Activated CD4-positive, alpha-beta T cell treated with anti-CD3 and anti-CD28 coated beads, Interleukin-2, Interleukin-4, amounts not matched to agents 100 ng/mL and 50 ng/mL, durations not matched to agents 16 hours and 8 hours (primary cell): ENCODE measurements around the gene AMIGO2.
"Not testable (repeated sequence)": the region's sequence is repeated elsewhere in the genome, so short reads cannot be mapped to it uniquely, and the experiment has no call there.

Source experiments
- DNase-seq: peaks from one replicate; pipeline ENCODE4 v3.0.0-alpha.2; 2020; ENCODE audit warnings: low spot score

AMIGO2 gene, protein sequence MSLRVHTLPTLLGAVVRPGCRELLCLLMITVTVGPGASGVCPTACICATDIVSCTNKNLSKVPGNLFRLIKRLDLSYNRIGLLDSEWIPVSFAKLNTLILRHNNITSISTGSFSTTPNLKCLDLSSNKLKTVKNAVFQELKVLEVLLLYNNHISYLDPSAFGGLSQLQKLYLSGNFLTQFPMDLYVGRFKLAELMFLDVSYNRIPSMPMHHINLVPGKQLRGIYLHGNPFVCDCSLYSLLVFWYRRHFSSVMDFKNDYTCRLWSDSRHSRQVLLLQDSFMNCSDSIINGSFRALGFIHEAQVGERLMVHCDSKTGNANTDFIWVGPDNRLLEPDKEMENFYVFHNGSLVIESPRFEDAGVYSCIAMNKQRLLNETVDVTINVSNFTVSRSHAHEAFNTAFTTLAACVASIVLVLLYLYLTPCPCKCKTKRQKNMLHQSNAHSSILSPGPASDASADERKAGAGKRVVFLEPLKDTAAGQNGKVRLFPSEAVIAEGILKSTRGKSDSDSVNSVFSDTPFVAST

DNA sequence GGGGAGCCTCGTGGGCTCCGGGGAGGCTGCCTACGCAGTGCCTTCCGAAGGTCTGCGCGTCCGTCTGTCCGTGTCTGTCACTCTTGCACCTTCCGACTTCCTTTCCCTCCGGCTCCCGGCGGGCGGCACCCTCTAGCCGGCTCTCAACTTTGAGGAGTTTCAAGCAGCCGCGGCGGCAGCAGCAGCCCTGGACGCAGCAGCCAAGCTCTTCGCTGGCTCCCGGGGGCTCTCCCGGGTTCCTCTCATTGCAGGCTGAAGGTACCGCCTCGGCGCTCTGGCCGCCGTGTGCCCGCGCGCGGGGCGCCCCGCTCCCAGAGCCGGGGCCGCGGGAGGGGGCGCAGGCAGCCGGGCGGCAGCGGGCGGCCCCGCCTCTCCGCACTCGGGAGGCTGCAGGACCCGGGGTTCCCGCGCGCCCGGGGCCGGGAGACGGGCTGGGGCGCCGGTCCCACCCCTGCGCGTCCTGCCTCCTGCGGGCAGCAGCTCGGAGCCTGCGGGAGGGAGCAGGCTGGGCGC, at the start of gene AMIGO2, which contains the start of gene PCED1B:
Gene AMIGO2, minus strand, starts transcription at position 492 of the 513 bp plus-strand sequence. CDS start 957 bp downstream, outside the sequence.
Gene PCED1B, plus strand, starts transcription at position 154 of the 513 bp plus-strand sequence. CDS start 155,443 bp downstream, outside the sequence.
- DNase-seq: peak; percentile 74

GRCh38 chr12:47126246-47126645, 46.5 kb upstream of the AMIGO2 start:
- DNase-seq: no peak

GRCh38 chr12:47124451-47124850, 44.7 kb upstream of the AMIGO2 start:
- no peak for DNase-seq

- no peak for DNase-seq
These were observed 44.0 kb upstream of the AMIGO2 start for GRCh38 chr12:47123730-47124129.

DNA sequence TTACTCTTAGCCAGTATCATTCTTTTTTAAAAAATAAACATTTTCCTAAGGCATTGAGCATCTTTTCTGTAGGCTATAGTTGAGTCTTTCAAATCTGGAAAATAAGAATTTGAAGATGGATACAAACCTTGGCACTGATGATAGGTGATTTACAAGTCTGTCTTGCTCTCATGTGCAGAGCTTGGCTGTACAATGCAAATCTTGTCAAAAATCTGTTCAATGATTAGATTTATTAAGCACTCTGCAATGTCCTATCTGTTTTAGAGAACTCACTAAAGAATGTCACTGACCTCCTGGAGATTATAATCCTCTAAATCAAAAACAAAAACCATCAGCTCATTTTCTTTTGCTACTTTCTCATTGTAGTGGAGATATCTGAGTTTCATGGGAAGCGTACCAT, 42.8 kb upstream of the AMIGO2 start:
- DNase-seq: no peak

- DNase-seq: no peak
These were observed 41.4 kb upstream of the AMIGO2 start for GRCh38 chr12:47121146-47121545.

DNA sequence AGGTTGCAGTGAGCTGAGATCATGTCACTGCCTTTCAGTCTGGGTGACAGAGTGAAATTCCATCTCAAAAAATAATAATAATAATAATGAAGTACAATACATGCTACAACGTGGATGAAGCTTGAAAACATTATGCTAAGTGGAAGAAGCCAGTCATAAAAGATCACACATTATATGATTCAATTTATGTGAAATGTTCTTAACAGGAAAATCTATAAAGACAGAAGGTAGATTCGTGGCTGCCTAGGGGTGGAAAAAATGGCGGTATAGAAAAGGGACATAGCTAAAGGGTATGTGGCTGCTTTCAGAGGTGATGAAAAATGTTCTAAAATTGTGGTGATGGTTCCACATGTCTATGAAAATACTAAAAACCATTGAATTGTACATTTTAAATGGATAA, 41.0 kb upstream of the AMIGO2 start:
- DNase-seq: no peak

DNA sequence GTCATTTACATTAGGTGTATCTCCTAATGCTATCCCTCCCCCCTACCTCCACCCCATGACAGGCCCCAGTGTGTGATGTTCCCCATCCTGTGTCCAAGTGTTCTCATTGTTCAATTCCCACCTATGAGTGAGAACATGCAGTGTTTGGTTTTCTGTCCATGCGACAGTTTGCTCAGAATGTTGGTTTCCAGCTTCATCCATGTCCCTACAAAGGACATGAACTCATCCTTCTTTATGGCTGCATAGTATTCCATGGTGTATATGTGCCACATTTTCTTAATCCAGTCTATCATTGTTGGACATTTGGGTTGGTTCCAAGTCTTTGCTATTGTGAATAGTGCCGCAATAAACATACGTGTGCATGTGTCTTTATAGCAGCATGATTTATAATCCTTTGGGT, 37.5 kb upstream of the AMIGO2 start:
- DNase-seq: not testable (repeated sequence)

DNA sequence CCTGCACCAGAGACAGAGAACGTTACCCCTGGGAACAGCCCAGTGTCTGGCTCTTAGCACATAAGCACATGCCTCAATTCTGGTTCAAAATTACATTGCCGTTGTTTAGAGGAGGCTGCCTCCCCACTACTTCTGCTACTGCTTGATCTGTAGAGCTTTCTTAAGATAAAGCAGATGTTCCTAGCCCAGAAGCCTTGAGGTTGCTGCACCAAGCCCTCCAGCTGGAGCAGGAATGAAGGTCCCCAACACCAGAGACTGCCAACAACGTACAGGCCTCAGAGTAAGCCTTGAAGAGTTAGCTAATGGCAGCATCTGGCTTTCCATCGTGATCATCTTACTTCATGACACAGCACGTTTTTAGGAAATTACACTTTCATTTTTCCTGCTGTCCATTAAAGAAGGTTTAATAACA, 34.7 kb upstream of the AMIGO2 start:
- no peak for DNase-seq

DNA sequence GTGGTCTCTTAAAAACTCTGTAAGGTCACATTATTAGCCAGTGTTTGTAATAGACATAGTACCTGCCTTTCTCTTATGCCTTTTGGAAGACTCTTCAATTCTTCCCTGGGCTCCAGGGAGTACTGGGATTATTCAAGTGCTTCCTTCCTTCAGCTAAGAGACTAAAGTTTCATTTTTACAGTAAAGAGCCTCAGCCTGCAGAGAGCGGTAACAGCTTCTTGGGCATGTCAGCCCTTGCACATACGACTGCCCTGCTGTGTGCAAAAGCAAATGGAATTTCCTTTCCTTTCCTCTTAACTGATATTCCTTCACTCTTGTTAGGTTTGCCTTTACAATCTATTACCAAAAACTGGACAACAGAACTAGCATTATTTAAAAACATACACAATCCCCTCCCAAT, 32.9 kb upstream of the AMIGO2 start:
- no peak for DNase-seq

- no peak for DNase-seq
These were observed 32.1 kb upstream of the AMIGO2 start for GRCh38 chr12:47111854-47112253.

GRCh38 chr12:47111392-47111778, 31.6 kb upstream of the AMIGO2 start:
- DNase-seq: peak; percentile 64

DNA sequence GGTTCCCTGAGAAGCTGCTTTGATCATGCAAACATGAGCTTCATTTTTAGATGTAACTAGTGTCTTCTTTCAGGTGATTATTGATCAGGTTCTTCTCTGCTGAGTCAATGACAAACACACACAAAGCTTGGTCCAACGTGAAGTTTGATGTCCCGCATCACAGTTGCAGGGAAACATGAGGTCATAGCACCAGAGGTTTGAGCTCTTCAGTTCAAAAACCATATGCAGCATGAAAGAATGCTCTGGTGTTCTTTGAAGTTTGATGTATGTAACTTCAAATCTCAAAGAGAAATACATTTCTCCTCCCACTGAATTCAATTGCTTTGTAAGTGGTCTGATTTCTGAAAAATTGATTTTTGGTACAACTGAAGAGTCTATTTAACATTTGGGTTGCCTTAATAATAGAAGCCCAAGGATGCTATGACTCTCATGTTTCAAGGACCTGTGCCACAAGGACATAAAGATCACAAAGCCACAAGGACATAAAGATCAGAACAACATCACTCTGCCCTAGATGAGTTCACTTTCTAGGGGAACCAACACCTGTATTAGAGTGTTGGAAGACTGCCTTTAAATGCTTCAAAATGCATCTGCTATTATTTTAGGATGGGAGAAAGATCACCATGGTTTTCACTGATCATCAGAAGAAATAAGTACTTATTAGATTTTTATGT, 31.1 kb upstream of the AMIGO2 start:
- no peak for DNase-seq

GRCh38 chr12:47110011-47110541, 30.3 kb upstream of the AMIGO2 start:
- no peak for DNase-seq

DNA sequence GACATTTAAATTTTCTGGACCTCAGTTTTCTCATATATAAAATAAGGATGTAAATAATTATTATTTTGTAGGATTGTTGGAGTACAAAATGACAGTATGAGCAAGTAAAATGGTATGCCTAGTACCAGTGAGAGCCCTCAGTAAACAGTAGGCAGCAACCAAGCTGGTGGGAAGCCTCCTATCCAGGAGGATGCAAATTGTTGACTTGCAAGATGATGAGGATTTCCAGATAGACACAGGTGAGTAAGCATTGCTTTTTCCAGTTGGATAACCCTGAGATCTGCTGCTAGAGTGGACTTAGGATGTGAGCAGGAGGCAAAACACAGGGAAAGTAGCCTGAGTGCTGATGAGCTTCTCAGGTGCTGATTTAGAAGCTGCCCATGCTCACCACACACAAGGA, 28.2 kb upstream of the AMIGO2 start:
- no peak for DNase-seq

DNA sequence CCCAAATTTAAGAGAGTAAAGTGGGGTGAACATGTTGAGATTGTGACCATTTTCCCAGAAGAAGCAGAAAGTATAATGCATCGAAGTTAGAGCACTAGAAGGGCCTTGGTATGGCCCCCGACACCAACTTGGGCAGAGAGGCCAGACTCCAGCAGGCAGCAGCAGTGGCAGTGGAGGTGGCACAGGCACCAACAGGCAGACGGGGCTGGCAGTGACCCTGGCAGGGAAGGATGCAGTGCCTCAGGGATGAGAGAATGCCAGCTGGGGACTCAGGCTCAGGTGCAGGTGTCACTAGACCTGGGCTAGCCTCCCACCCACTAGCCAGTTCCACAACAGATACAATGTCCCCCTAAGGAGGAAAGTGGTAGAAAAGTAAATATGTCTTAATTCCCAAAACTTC, 27.7 kb upstream of the AMIGO2 start:
- no peak for DNase-seq

- DNase-seq: no peak
These were observed 26.3 kb upstream of the AMIGO2 start for GRCh38 chr12:47105914-47106674.

DNA sequence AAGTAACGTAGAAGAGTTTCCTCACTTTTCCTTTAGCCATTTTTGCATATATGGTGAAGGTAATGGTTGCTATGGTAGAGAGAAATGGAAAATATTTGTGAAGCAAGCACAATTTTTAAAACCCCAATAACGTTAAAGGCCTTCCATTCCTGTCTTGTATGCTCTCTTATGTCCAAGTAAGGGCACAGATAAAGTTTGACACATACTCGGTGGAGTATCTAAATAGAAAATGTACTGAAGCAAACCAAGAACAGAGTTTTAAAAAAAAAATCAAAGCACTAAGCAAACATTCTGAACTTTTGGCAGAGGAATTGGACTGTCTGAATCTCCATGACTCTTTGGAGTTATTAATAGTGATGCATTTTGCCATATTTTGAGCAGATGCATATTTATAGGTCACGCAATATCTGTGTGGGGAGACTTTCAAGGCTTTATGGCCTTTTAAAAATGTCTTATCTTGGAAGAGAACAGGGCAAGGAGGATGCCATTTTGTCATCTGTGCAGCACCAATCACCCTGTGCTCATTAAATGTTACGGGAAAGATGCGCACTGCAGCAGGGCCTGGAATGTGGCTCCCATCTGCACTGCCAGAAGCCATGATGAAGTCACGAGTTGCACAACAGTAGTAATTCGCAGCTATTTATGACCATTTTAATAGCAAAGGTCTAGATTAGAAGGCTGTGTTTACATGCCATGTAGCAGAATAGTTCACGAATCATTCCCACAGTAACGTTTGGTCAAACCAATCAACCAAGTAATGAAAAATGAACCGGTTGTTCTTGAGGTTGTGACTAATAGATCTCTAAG, 23.3 kb upstream of the AMIGO2 start:
- no peak for DNase-seq

- DNase-seq: no peak
These were observed 22.6 kb upstream of the AMIGO2 start for GRCh38 chr12:47102406-47102805.

DNA sequence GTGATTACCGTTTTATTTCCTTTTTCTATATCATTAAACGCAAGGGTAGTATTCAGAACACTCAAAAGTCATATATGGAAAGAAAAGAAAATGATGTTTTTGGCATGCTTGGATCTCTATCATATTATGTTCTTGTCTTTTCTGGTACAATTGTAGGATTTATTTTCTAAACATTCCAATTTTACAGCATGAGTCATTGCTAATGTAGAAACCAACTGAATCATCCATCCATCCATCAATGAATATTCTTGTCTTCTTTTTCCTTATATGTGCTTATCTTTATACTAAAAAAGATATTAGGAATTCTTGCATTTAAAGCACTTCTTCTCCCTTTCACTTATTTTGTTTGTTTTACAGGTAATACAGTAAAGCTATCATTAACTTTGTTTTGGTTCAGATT, 20.4 kb upstream of the AMIGO2 start:
- DNase-seq: no peak

DNA sequence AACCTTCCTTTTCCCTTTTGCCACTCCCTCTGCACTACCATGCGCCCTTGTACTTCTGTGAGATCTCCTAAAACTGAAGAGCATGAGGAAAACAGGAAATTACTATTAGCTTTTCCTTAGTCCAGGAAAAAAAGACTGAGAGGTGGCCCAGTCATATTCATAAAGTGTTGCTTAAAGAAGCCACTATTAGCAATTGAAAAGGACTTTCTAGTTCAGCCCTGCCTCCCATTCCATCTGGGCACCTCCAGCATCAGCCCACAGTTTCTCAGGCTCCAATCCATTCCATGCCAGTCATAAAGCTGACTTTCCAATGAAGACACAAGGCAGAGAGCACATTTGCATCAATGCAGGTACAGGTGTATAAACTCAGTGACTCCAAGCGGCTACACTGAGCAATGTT, 19.9 kb upstream of the AMIGO2 start:
- DNase-seq: no peak
